C4-2B (cell line): ENCODE data around the gene SOCS7.

Source experiments
- CTCF ChIP-seq: fragments of 450-650 bp; conservative IDR thresholded peaks from 2 replicates; pipeline ENCODE4 v1.5.1; 2017; ENCODE audit warnings: mild to moderate bottlenecking
- ZFX ChIP-seq: fragments of 450-650 bp; IDR thresholded peaks from 2 replicates; pipeline ENCODE4 v1.6.1; 2017

DNA sequence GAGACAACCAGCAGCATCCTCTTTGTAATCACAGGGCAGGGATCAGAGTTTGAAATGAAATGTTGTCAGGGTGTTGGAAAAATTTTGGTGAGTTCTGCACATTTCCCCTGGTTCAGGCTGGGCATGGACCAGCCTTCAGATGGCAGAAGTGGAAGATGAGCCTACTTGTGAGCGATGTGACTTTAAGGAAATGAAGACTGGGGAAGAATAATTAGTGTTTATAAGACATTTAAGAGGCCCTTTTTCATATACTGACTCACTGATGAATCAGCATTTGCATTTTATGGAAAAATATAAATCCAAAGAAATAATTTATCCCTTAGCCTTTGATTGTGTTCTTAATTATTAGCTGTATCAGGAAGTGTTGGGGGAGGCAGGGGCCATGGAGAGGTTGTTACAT lies 28.7 kb upstream of the SOCS7 start:
- TF ChIP-seq CTCF: no peak
- no peak for TF ChIP-seq ZFX
